ENCODE data around the gene GPR15LG.
"Not testable (repeated sequence)": the region's sequence is repeated elsewhere in the genome, so short reads cannot be mapped to it uniquely, and the experiment has no call there.

Gene GPR15LG

GRCh38 chr10:84166620-84167288 lies 6.8 kb upstream of the GPR15LG start:
- no peak for DNase-seq (ENCODE audit: low spot score)

GRCh38 chr10:84167289-84167653 lies 6.3 kb upstream of the GPR15LG start:
- not testable (repeated sequence) for DNase-seq (ENCODE audit: low spot score)

GRCh38 chr10:84168382-84168781 lies 5.2 kb upstream of the GPR15LG start:
- not testable (repeated sequence) for DNase-seq (ENCODE audit: low spot score)

GRCh38 chr10:84171237-84171636 lies 2.4 kb upstream of the GPR15LG start:
- DNase-seq (ENCODE audit: low spot score), result not testable (repeated sequence)

GRCh38 chr10:84171700-84172466 lies 1.7 kb upstream of the GPR15LG start:
- not testable (repeated sequence) for DNase-seq (ENCODE audit: low spot score)

GRCh38 chr10:84172467-84173356 lies 889 bp upstream of the GPR15LG start:
- no peak for DNase-seq (ENCODE audit: low spot score)

- DNase-seq (ENCODE audit: low spot score), result no peak
These were observed 1.8 kb downstream of the GPR15LG start for GRCh38 chr10:84175436-84175835.

GRCh38 chr10:84176351-84176750 lies 2.8 kb downstream of the GPR15LG start:
- DNase-seq (ENCODE audit: low spot score), result no peak

GRCh38 chr10:84176836-84177474 lies 3.4 kb downstream of the GPR15LG start:
- no peak for DNase-seq (ENCODE audit: low spot score)

- DNase-seq (ENCODE audit: low spot score), result no peak
These were observed 4.0 kb downstream of the GPR15LG start for GRCh38 chr10:84177541-84178141.

GRCh38 chr10:84178160-84178609 lies 4.6 kb downstream of the GPR15LG start:
- DNase-seq (ENCODE audit: low spot score), result no peak

- no peak for DNase-seq (ENCODE audit: low spot score)
These were observed 5.6 kb downstream of the GPR15LG start for GRCh38 chr10:84179059-84179710.

- DNase-seq (ENCODE audit: low spot score), result not testable (repeated sequence)
These were observed 6.8 kb downstream of the GPR15LG start for GRCh38 chr10:84180386-84180785.

GRCh38 chr10:84181631-84182030 lies 8.0 kb downstream of the GPR15LG start:
- DNase-seq (ENCODE audit: low spot score), result no peak

- DNase-seq (ENCODE audit: low spot score), result no peak
These were observed 10.9 kb downstream of the GPR15LG start for GRCh38 chr10:84184517-84184916.

GRCh38 chr10:84185526-84186175 lies 12.1 kb downstream of the GPR15LG start:
- DNase-seq (ENCODE audit: low spot score), result no peak

- no peak for DNase-seq (ENCODE audit: low spot score)
These were observed 15.2 kb downstream of the GPR15LG start for GRCh38 chr10:84188815-84189214.

GRCh38 chr10:84190621-84191020 lies 17.0 kb downstream of the GPR15LG start:
- DNase-seq (ENCODE audit: low spot score), result no peak

- no peak for DNase-seq (ENCODE audit: low spot score)
These were observed 17.5 kb downstream of the GPR15LG start for GRCh38 chr10:84191106-84191505.

- DNase-seq (ENCODE audit: low spot score), result no peak
These were observed 19.7 kb downstream of the GPR15LG start for GRCh38 chr10:84193327-84193726.
